ENCODE data around the gene MINK1. TPM values are rescaled to one million over a fixed set of nuclear protein-coding genes. Genes with fewer than 3 reads are reported as not detected.

Gene MINK1
- total RNA-seq, 1 donor: 38.0 TPM

- H3K4me3 ChIP-seq (ENCODE audit: low read depth, low read length): no peak overlapping the region
- TF ChIP-seq, protein P1, sequence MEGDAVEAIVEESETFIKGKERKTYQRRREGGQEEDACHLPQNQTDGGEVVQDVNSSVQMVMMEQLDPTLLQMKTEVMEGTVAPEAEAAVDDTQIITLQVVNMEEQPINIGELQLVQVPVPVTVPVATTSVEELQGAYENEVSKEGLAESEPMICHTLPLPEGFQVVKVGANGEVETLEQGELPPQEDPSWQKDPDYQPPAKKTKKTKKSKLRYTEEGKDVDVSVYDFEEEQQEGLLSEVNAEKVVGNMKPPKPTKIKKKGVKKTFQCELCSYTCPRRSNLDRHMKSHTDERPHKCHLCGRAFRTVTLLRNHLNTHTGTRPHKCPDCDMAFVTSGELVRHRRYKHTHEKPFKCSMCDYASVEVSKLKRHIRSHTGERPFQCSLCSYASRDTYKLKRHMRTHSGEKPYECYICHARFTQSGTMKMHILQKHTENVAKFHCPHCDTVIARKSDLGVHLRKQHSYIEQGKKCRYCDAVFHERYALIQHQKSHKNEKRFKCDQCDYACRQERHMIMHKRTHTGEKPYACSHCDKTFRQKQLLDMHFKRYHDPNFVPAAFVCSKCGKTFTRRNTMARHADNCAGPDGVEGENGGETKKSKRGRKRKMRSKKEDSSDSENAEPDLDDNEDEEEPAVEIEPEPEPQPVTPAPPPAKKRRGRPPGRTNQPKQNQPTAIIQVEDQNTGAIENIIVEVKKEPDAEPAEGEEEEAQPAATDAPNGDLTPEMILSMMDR (IDR thresholded peaks at IDR 0.05; ENCODE audit: insufficient read depth, low read depth, low read length): no peak
- no peak for DNase-seq (ENCODE audit: low read depth)
These were observed 51.3 kb downstream of the MINK1 start for GRCh38 chr17:4884489-4884888.

DNA sequence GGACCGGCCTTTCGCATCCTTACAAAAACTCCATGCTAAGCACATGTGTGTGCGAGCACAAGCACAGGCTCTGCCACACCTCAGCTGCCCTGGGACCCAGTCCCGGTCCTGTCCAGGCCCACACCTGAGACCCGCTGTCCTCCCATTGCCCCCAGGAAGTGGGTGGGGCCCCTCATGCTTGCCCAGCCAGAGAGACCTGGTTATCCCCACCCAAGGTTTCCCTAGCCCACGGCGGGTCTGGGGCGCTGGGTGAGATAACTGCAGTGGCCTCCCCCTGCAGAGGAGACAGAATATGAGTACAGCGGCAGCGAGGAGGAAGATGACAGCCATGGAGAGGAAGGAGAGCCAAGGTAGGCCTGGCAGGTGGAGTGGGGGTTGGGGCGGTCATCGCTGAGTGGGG, 53.7 kb downstream of the MINK1 start:
- H3K4me3 ChIP-seq (ENCODE audit: low read depth, low read length): no peak overlapping the region
- TF ChIP-seq, protein P1 (IDR thresholded peaks at IDR 0.05; ENCODE audit: insufficient read depth, low read depth, low read length): no peak
- DNase-seq (ENCODE audit: low read depth): no peak

DNA sequence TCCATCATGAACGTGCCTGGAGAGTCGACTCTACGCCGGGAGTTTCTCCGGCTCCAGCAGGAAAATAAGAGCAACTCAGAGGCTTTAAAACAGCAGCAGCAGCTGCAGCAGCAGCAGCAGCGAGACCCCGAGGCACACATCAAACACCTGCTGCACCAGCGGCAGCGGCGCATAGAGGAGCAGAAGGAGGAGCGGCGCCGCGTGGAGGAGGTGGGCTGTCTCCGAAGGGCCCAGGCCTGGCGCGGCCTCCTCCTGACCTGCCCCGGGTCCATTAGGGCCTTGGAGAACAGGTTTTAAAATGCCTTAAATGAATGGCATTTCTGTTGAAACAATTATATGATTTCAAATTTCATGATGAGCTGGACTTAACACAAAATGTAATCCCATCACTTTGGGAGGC, 54.4 kb downstream of the MINK1 start:
- no peak for DNase-seq (ENCODE audit: low read depth)
- H3K4me3 ChIP-seq (ENCODE audit: low read depth, low read length): no peak overlapping the region
- TF ChIP-seq, protein P1 (IDR thresholded peaks at IDR 0.05; ENCODE audit: insufficient read depth, low read depth, low read length): no peak

DNA sequence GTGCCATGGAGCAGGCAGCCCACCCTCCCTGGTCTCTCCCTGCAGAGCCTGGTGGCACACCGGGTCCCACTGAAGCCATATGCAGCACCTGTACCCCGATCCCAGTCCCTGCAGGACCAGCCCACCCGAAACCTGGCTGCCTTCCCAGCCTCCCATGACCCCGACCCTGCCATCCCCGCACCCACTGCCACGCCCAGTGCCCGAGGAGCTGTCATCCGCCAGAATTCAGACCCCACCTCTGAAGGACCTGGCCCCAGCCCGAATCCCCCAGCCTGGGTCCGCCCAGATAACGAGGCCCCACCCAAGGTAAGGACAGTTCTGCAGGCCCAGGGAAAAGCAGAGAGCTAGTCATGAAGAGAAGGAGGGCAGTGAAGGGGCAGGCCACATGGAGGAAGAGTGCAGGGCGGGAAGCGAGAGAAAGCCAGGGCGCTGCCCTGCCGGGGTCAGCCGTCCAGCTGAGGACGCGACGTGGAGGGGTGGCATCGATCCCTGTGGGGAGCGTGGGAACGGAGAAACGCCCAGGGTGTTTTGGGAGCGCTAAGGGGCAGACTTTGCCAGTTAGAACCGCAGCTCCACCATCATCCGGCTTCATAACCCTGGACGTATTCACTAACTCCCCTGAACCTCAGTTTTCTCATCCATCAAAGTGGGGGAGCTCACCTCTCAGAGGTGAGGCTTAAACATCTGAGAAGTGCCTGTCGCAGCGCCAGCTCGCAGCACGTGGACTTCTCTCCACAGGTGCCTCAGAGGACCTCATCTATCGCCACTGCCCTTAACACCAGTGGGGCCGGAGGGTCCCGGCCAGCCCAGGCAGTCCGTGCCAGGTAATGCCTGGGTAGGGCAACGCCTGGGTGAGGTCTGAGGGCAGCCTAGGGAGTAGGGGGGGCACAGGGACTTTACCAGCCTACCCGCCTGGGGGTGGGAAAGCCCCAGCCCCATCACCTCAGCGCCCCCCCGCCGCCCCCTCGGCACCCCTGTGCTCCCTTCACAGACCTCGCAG, 58.6 kb downstream of the MINK1 start:
- H3K4me3 ChIP-seq (ENCODE audit: low read depth, low read length): no peak overlapping the region
- DNase-seq (ENCODE audit: low read depth): no peak
- TF ChIP-seq, protein P1 (IDR thresholded peaks at IDR 0.05; ENCODE audit: insufficient read depth, low read depth, low read length): no peak

- DNase-seq (ENCODE audit: low read depth): no peak
- H3K4me3 ChIP-seq (ENCODE audit: low read depth, low read length): no peak overlapping the region
- TF ChIP-seq, protein P1 (IDR thresholded peaks at IDR 0.05; ENCODE audit: insufficient read depth, low read depth, low read length): no peak
These were observed 59.5 kb downstream of the MINK1 start for GRCh38 chr17:4892499-4893221.

- DNase-seq (ENCODE audit: low read depth): no peak
- no peak overlapping the region for H3K4me3 ChIP-seq (ENCODE audit: low read depth, low read length)
- TF ChIP-seq, protein P1 (IDR thresholded peaks at IDR 0.05; ENCODE audit: insufficient read depth, low read depth, low read length): no peak
These were observed 60.1 kb downstream of the MINK1 start for GRCh38 chr17:4893272-4893671.
